ENCODE measurements around the gene KIT. TPM values are rescaled to one million over a fixed set of nuclear protein-coding genes. Genes with fewer than 3 reads are reported as not detected.

KIT gene
- total and polyA plus RNA-seq, 2 donors (not counting 1 experiment from before 2014, with no cell fraction given): 0.50 to 19.9 TPM

DNA sequence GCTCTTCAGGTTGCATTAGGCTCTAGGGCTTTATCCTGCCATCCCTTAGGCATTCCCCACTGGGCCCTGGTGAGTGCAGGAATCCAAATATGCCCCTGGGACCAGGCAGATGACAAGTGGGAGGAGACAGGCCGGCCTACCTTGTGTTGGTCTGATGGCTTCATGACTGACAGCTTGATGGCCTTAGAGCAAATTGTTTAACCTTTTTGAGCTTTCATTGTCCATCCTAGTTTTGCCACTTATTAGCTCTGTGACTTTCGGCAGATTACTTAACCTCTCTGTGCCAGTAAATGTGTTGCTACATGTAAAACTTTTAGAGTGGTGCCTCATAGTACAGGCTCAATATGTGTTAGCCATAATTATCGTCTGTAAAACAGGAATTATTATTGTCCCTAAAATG lies 4.4 kb downstream of the KIT start:
- peaks cover 4% of the 10 kb centered on the region for H3K79me2 ChIP-seq (ENCODE audit: control insufficient read depth, insufficient read depth, low read length)
- no peak for DNase-seq (ENCODE audit: low read depth in 2 of 2)
- no peak overlapping the region for H3K4me3 ChIP-seq (replicated peaks in 1 of 4; ENCODE audit: control extremely low read depth in 1 of 4, insufficient read depth in 1 of 4, low read depth in 3 of 4, low read length in 4 of 4)
- no peak overlapping the region for H2AFZ ChIP-seq (ENCODE audit: low read length)
- H3K4me1 ChIP-seq (ENCODE audit: control insufficient read depth, extremely low read depth, insufficient read depth, low read length): peaks cover 18% of the 10 kb centered on the region
- no peak overlapping the region for H3K4me2 ChIP-seq (ENCODE audit: extremely low read depth, insufficient read depth, low read length)
- H3K9ac ChIP-seq (ENCODE audit: insufficient read depth, low read length): no peak overlapping the region
- H3K36me3 ChIP-seq (ENCODE audit: control insufficient read depth, insufficient read depth, low read length): no peaks in the 10 kb centered on the region
- no peaks in the 10 kb centered on the region for H3K9me3 ChIP-seq (ENCODE audit: control insufficient read depth, insufficient read depth, low read depth, low read length)
- H3K27me3 ChIP-seq (ENCODE audit: control insufficient read depth, insufficient read depth, low read length): peaks cover 10% of the 10 kb centered on the region
- no peaks in the 10 kb centered on the region for H4K20me1 ChIP-seq (ENCODE audit: control insufficient read depth, extremely low read depth, insufficient read depth, low read length)
- peak overlapping the region; percentile 57 for H3K27ac ChIP-seq (ENCODE audit: insufficient read depth, low read length)
- no peak for TF ChIP-seq EZH2 (IDR thresholded peaks at IDR 0.05; ENCODE audit: low read length, missing control alignments)
- TF ChIP-seq, protein P1, sequence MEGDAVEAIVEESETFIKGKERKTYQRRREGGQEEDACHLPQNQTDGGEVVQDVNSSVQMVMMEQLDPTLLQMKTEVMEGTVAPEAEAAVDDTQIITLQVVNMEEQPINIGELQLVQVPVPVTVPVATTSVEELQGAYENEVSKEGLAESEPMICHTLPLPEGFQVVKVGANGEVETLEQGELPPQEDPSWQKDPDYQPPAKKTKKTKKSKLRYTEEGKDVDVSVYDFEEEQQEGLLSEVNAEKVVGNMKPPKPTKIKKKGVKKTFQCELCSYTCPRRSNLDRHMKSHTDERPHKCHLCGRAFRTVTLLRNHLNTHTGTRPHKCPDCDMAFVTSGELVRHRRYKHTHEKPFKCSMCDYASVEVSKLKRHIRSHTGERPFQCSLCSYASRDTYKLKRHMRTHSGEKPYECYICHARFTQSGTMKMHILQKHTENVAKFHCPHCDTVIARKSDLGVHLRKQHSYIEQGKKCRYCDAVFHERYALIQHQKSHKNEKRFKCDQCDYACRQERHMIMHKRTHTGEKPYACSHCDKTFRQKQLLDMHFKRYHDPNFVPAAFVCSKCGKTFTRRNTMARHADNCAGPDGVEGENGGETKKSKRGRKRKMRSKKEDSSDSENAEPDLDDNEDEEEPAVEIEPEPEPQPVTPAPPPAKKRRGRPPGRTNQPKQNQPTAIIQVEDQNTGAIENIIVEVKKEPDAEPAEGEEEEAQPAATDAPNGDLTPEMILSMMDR (conservative IDR thresholded peaks at IDR 0.05 in 1 of 2, IDR thresholded peaks at IDR 0.05 in 1 of 2; ENCODE audit: low read depth in 1 of 2, low read length in 2 of 2): no peak

DNA sequence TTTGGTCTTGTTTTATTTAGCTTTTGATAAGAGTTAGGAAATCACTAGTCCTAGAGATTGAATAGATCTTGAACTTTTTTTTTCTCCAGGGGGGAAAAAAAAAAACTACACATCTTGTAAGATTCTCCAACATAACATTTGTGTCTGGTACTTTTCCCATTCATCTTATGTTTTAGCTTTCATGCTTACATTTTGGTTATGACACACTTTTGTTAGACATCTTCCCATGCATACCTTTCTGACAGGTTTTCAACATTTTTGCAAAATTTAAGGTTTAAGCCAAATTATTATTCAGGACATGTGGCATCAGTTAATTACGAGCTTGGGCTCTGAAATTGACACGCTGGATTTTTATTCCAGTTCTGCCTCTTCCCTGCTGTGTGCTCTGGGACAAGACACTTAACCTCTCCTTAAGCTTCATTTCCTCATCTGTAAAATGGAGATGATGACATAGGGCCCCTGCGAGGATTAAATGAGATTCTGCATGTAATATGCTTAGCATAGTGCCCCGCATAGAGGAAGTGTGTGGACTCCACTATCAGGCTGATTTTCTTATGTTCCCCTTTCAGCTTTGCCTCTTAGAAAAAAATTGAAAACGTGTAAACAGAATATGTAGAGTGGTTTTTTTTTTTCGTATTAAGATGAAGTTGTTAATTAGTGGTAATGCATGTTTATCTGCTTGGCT lies 5.3 kb downstream of the KIT start:
- Histone ChIP-seq H3K9me3 (ENCODE audit: control insufficient read depth, insufficient read depth, low read depth, low read length) (no peaks in the 10 kb centered on the region), H3K27me3 (ENCODE audit: control insufficient read depth, insufficient read depth, low read length) (peaks cover under 1% of the 10 kb centered on the region), H3K36me3 (ENCODE audit: control insufficient read depth, insufficient read depth, low read length) (no peaks in the 10 kb centered on the region), H3K4me3 (replicated peaks in 1 of 4; ENCODE audit: control extremely low read depth in 1 of 4, insufficient read depth in 1 of 4, low read depth in 3 of 4, low read length in 4 of 4) (no peak overlapping the region), H3K4me2 (ENCODE audit: extremely low read depth, insufficient read depth, low read length) (no peak overlapping the region), H3K9ac (ENCODE audit: insufficient read depth, low read length) (no peak overlapping the region), H3K4me1 (ENCODE audit: control insufficient read depth, extremely low read depth, insufficient read depth, low read length) (peaks cover 18% of the 10 kb centered on the region), H2AFZ (ENCODE audit: low read length) (no peak overlapping the region), H4K20me1 (ENCODE audit: control insufficient read depth, extremely low read depth, insufficient read depth, low read length) (no peaks in the 10 kb centered on the region), H3K79me2 (ENCODE audit: control insufficient read depth, insufficient read depth, low read length) (peaks cover 4% of the 10 kb centered on the region), H3K27ac (ENCODE audit: insufficient read depth, low read length) (no peak overlapping the region)
- peak in 1 of 2 donors; percentile 8 for DNase-seq (ENCODE audit: low read depth in 2 of 2)
- TF ChIP-seq, protein P1 (conservative IDR thresholded peaks at IDR 0.05 in 1 of 2, IDR thresholded peaks at IDR 0.05 in 1 of 2; ENCODE audit: low read depth in 1 of 2, low read length in 2 of 2): no peak
- no peak for TF ChIP-seq EZH2 (IDR thresholded peaks at IDR 0.05; ENCODE audit: low read length, missing control alignments)

DNA sequence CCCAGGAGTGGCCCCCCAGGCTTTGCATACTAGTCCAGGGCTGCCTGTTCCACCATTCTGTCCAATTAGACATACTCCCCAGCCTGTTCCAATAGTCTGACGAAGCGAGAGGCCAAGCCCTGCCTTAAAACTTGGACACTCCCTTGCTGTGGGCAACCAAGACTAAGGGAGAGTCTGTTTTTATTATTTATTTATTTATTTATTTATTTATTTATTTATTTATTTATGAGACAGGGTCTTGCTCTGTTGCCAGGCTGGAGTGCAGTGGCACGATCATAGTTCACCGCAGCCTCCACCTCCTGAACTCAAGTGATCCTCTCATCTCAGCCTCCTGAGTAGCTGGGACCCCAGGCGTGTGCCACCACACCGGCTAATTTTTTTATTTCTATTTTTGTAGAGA lies 6.6 kb downstream of the KIT start:
- no peaks in the 10 kb centered on the region for H3K27me3 ChIP-seq (ENCODE audit: control insufficient read depth, insufficient read depth, low read length)
- H3K4me3 ChIP-seq (replicated peaks in 1 of 4; ENCODE audit: control extremely low read depth in 1 of 4, insufficient read depth in 1 of 4, low read depth in 3 of 4, low read length in 4 of 4): no peak overlapping the region
- no peak overlapping the region for H2AFZ ChIP-seq (ENCODE audit: low read length)
- TF ChIP-seq, protein P1 (conservative IDR thresholded peaks at IDR 0.05 in 1 of 2, IDR thresholded peaks at IDR 0.05 in 1 of 2; ENCODE audit: low read depth in 1 of 2, low read length in 2 of 2): no peak
- no peak for TF ChIP-seq EZH2 (IDR thresholded peaks at IDR 0.05; ENCODE audit: low read length, missing control alignments)
- no peaks in the 10 kb centered on the region for H3K9me3 ChIP-seq (ENCODE audit: control insufficient read depth, insufficient read depth, low read depth, low read length)
- H3K4me1 ChIP-seq (ENCODE audit: control insufficient read depth, extremely low read depth, insufficient read depth, low read length): peaks cover 18% of the 10 kb centered on the region
- no peaks in the 10 kb centered on the region for H4K20me1 ChIP-seq (ENCODE audit: control insufficient read depth, extremely low read depth, insufficient read depth, low read length)
- H3K9ac ChIP-seq (ENCODE audit: insufficient read depth, low read length): no peak overlapping the region
- no peak for DNase-seq (ENCODE audit: low read depth in 2 of 2)
- H3K36me3 ChIP-seq (ENCODE audit: control insufficient read depth, insufficient read depth, low read length): no peaks in the 10 kb centered on the region
- H3K79me2 ChIP-seq (ENCODE audit: control insufficient read depth, insufficient read depth, low read length): peaks cover 4% of the 10 kb centered on the region
- no peak overlapping the region for H3K4me2 ChIP-seq (ENCODE audit: extremely low read depth, insufficient read depth, low read length)
- no peak overlapping the region for H3K27ac ChIP-seq (ENCODE audit: insufficient read depth, low read length)
